NCI-H2196 treated with DMSO at 0.1 percent for 48 hours (cell line): Measurements from ENCODE around the gene DBN1.

Experiments used
- DNase-seq: peaks from one replicate; lab custom pipeline; 2025; ENCODE audit not compliant: unreplicated experiment; lab: John Stamatoyannopoulos, UW

DBN1 gene

DNA sequence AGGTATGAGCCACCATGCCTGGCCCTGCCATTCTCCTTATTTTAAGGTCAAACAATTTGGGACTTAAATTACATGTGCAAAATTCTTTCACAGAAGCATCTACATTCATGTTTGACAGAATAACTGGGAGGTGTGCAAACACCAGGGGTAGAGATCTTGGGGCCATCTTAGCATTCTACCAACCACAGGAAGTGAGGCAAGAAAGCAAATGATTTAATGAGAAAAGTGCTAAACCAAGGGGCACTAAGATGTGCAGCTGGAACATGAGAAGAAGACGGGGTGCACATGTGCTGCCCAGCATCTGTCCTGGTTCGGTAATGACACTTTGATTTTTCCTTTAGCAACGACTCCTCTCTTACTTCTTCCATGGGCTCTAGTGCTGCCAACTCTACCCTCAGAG is 62.9 kb downstream of the DBN1 start:
- no peak for DNase-seq

DNA sequence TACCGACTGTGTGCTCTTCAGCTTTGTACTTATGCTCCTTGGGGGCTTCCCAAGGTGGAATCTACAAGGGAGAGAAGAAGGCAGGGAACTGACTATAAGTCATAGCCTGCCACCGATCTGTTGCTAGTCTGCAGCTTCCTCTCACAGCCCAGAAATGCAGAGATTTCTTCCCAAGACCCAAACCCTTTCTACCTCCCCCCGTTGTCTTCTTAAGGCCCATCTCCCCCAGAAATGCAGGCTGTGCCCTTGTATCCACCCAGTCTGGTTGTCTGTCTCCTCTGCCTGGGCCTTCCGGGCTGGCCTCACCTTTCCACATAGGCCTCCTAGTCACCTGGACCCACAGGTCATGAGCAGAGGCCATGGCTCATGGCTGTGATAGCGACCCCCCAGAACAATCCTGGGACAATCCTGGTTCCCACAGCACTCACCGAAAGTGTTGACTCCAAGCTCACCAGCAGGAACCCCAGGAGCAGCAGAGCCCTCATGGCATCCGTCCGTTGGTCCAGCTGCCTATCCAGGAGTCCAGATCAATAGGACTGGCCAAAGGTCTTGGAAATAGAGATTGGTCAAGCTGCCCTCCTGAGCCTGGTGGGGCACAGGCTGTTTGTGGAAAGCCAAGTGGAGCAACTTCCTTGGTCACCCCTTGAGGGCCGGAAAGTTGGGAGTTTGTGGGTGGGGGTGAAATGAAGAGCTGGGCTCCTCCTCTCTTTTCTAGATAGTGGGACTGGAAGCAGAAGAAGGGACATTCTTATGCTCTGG is 64.2 kb downstream of the DBN1 start, which contains the start of gene F12:
Gene F12 (minus strand): TSS at position 522 of the 759 bp plus-strand sequence. CDS start 37 bp downstream, at position 485.
- DNase-seq = no peak
